ENCODE data around the gene STYK1.
"Not testable (repeated sequence)": the region's sequence is repeated elsewhere in the genome, so short reads cannot be mapped to it uniquely, and the experiment has no call there.

The STYK1 gene

DNA sequence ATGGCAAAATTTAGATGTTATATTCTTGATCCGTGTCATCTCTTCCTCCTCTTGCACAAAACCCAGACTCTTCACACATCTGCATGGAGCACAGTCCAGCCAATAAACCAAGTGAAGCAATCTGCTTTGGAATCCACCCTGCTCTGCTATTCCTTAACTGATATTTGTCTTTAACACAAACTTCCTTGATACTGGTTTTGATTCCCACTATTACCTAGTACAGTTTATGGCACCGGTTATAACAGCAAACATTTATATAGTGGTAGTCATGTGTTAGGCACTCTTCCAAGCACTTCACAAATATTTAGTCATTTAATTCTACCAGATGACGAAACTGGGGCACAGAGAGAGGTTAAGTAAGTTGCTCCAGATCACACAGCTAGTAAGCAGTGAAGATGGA, 12.5 kb downstream of the STYK1 start:
- Histone ChIP-seq H3K9me3 (ENCODE audit: control insufficient read depth, insufficient read depth, low read length) (no peaks in the 10 kb centered on the region; the same call in 1 of the 2 replicates), H3K9ac (ENCODE audit: low read depth, low read length) (no peak overlapping the region), H3K4me1 (ENCODE audit: insufficient read depth, low read length) (no peaks in the 10 kb centered on the region), H3K36me3 (ENCODE audit: insufficient read depth, low read length) (no peaks in the 10 kb centered on the region)

DNA sequence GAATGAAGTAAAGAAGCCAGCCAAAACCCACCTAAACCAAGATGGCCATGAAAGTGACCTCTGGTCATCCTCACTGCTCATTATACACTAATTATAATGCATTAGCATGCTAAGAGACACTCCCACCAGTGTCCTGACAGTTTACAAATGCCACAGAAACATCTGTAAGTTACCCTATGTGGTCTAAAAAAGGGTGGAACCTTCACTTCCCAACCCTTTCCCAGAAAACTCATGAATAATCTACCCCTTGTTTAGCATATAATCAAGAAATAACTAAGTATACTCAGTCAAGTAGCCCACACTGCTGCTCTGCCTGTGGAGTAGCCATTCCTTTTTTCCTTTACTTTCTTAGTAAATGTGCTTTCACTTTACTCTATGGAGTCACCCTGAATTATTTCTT, 19.8 kb downstream of the STYK1 start:
- Histone ChIP-seq H3K9me3 (ENCODE audit: control insufficient read depth, insufficient read depth, low read length) (no peaks in the 10 kb centered on the region; the same call in 1 of the 2 replicates), H3K9ac (ENCODE audit: low read depth, low read length) (no peak overlapping the region), H3K36me3 (ENCODE audit: insufficient read depth, low read length) (no peaks in the 10 kb centered on the region), H3K4me1 (ENCODE audit: insufficient read depth, low read length) (no peaks in the 10 kb centered on the region)

DNA sequence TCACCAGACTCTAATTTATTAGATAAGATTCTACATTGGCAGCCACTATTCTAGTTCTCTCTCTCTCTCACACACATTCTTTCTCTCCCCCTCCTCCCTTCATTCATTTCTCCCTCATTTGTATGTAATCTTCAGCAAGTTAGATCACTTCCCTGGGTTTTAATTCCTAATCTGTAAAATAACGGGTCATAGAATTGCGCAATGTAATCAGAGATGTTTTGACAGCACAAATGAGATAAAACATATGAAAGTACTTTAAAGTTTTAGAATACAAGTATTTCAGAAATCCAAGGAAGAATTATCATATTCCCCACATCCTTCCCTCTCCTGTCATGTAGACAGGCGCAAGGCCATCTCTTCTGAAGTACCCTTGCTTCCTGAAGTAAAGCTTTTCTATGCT, 21.7 kb downstream of the STYK1 start:
- Histone ChIP-seq H3K9me3 (ENCODE audit: control insufficient read depth, insufficient read depth, low read length) (peaks cover under 1% of the 10 kb centered on the region), H3K9ac (ENCODE audit: low read depth, low read length) (no peak overlapping the region), H3K36me3 (ENCODE audit: insufficient read depth, low read length) (no peaks in the 10 kb centered on the region), H3K4me1 (ENCODE audit: insufficient read depth, low read length) (no peaks in the 10 kb centered on the region)

DNA sequence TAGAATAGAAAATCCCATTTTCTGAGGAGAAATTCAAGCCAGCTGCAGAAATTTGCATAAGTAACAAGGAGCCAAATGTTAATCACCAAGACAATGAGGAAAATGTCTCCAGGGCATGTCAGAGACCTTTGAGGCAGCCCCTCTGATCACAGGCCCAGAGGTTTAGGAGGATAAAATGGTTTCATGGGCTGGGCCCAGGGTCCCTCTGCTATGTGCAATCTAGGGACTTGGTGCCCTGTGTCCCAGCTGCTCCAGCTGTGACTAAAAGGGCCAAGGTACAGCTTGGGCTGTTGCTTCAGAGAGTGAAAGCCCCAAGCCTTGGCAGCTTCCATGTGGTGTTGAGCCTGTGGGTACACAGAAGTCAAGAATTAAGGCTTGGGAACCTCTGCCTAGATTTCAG, 27.3 kb downstream of the STYK1 start:
- H3K9ac ChIP-seq (ENCODE audit: low read depth, low read length); H3K36me3 ChIP-seq (ENCODE audit: insufficient read depth, low read length); H3K4me1 ChIP-seq (ENCODE audit: insufficient read depth, low read length): not testable (repeated sequence)
- H3K9me3 ChIP-seq (ENCODE audit: control insufficient read depth, insufficient read depth, low read length) = peaks cover 10% of the 10 kb centered on the region

DNA sequence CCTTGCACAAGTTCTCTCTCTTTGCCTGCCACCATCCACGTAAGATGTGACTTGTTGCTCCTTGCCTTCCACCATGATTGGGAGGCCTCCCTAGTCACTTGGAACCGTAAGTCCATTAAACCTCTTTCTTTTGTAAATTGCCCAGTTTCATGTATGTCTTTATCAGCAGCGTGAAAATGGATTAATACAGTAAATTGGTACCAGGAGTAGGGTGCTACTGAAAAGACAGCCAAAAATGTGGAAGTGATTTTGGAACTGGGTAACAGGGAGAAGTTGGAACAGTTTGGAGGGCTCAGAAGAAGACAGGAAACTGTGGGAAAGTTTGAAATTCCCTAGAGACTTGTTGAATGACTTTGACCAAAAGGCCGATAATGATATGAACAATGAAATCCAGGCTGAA, 27.9 kb downstream of the STYK1 start:
- no peaks in the 10 kb centered on the region for H3K36me3 ChIP-seq (ENCODE audit: insufficient read depth, low read length)
- no peak overlapping the region for H3K9ac ChIP-seq (ENCODE audit: low read depth, low read length)
- H3K9me3 ChIP-seq (ENCODE audit: control insufficient read depth, insufficient read depth, low read length) = peaks cover 10% of the 10 kb centered on the region
- no peaks in the 10 kb centered on the region for H3K4me1 ChIP-seq (ENCODE audit: insufficient read depth, low read length)

DNA sequence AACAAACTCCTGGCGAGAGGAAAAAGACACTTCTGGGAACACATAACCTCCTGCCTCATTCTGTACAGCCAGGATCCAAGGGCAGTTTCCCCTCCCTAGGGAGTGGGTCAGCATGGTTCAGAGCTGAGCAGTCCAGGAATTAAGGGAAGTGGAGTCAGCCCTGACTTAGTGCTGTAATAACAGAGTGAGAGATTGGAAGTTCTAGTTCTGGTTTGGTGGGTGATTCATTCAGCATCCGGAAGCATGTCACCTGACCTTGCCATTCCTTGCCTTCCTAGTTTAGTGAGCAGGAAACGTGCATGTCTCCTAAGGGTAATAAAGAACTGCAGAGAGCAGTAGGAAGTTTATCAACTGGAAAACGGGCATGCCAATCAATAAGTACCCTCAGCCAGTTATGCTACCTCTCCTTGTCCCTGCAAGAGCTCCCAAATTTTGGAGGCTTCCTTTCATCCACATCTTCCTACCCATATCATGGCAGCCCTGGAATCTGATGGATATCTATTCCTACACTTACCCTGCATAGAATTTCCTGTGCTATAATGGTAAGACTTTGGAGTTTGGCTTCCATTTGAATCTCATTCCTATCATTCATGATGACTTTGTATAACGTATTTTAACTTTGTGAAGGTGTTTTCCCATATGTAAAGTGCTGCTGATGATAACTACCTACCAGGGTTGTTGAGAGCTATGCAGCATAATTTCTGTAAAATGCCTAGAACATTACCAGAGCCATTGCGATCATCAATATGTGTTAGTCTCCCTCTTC, 31.9 kb downstream of the STYK1 start:
- no peaks in the 10 kb centered on the region for H3K4me1 ChIP-seq (ENCODE audit: insufficient read depth, low read length)
- no peaks in the 10 kb centered on the region for H3K36me3 ChIP-seq (ENCODE audit: insufficient read depth, low read length)
- no peak overlapping the region for H3K9ac ChIP-seq (ENCODE audit: low read depth, low read length)
- peaks cover 7% of the 10 kb centered on the region for H3K9me3 ChIP-seq (ENCODE audit: control insufficient read depth, insufficient read depth, low read length)

DNA sequence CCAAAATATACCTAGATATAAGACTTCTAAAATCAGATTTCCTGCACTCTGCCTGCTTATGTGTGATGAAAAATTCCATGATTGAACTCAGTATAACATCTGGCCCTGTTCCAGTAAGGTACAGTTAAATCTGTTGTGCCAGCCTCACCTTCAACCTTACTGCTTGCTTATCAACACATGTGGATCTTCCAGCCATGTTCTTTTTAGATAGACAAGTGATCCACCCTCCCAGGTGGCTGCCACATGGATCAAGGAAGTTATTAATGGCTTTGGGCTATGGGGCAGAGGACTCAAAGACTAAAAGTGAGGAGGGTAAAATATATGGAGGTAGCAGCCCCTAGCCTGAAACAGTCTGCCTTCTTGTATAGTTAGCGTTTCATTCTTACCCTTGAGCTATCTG, 35.1 kb downstream of the STYK1 start:
- Histone ChIP-seq H3K9me3 (ENCODE audit: control insufficient read depth, insufficient read depth, low read length) (no peaks in the 10 kb centered on the region), H3K9ac (ENCODE audit: low read depth, low read length) (no peak overlapping the region), H3K36me3 (ENCODE audit: insufficient read depth, low read length) (no peaks in the 10 kb centered on the region), H3K4me1 (ENCODE audit: insufficient read depth, low read length) (no peaks in the 10 kb centered on the region)

DNA sequence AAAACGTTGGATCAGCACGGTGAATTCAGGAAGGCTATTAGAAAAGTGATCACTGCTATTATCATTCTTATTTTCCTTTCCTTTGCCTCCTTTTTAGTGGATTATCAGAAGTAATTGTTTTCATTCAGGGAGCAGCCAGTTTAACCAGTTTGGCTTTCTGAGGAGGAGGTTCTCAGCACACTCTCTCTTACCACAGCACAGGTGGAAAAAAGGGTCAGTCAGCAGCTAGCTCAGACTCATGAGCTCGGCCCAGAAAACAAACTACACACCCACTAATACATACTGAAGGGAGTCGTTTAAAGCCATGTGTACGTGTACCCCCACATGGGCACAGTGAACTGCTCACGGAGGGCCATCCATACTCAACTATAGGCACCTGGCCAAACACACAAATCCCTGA, 37.2 kb downstream of the STYK1 start:
- Histone ChIP-seq H3K36me3 (ENCODE audit: insufficient read depth, low read length) (no peaks in the 10 kb centered on the region), H3K9ac (ENCODE audit: low read depth, low read length) (no peak overlapping the region), H3K9me3 (ENCODE audit: control insufficient read depth, insufficient read depth, low read length) (no peaks in the 10 kb centered on the region), H3K4me1 (ENCODE audit: insufficient read depth, low read length) (no peaks in the 10 kb centered on the region)

DNA sequence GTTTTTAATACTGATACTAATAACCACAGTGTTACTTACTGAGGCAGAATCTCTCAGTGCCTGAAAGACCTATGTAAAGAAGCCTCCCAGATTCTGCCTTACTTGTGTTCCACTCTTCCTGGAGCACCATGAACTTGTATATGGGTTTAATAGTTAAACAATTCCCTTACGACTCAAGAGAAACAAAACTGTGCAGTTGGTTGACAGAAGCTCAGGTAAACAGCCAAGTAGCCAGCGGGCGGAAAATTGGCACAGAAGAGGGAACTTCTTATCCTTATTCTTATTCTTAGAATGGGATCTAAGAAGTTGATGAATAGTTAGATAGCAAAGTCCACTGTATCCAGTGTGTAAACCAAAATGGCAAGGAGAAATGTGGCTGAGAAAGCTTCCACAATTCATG, 37.7 kb downstream of the STYK1 start:
- no peaks in the 10 kb centered on the region for H3K4me1 ChIP-seq (ENCODE audit: insufficient read depth, low read length)
- no peaks in the 10 kb centered on the region for H3K36me3 ChIP-seq (ENCODE audit: insufficient read depth, low read length)
- no peaks in the 10 kb centered on the region for H3K9me3 ChIP-seq (ENCODE audit: control insufficient read depth, insufficient read depth, low read length)
- H3K9ac ChIP-seq (ENCODE audit: low read depth, low read length) = no peak overlapping the region

DNA sequence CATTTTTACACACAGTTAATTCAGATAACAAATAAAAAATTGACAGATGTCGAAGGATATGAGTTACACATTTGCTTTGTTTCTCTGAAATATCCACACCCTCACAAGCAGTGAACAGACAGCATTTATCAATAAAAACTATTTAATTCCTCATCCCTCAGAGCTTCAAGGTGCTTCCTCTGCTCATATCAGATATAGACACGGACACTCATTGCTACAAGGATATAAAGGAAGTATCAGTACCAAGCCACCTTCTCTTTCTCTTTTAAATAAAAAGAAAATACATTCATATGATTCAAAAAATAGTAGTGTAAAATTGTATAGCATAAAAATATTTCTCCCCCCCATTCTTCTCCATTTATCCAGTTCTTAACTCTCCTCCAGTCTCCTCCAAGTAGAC, 38.5 kb downstream of the STYK1 start:
- Histone ChIP-seq H3K9me3 (ENCODE audit: control insufficient read depth, insufficient read depth, low read length) (no peaks in the 10 kb centered on the region), H3K9ac (ENCODE audit: low read depth, low read length) (no peak overlapping the region), H3K4me1 (ENCODE audit: insufficient read depth, low read length) (no peaks in the 10 kb centered on the region), H3K36me3 (ENCODE audit: insufficient read depth, low read length) (no peaks in the 10 kb centered on the region)

DNA sequence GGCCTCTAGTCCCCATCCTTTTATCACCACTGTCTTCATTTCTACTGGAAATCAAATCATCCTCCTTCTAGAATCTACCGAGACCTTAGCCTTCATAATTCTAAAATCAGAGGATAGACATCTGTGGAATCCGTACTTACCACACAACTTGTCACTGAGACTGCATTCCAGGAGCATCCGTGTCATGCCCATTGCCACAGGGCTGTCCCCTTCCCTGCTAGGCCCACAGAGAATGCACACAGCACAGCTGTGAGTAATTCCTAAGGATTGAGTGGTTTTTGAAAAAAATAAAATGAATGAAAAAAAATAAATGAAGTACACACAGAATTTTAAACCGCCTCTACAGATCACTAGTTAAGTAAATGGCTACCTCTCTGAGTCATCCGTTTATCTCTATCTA, 39.4 kb downstream of the STYK1 start:
- no peaks in the 10 kb centered on the region for H3K36me3 ChIP-seq (ENCODE audit: insufficient read depth, low read length)
- no peak overlapping the region for H3K9ac ChIP-seq (ENCODE audit: low read depth, low read length)
- H3K9me3 ChIP-seq (ENCODE audit: control insufficient read depth, insufficient read depth, low read length) = no peaks in the 10 kb centered on the region
- no peaks in the 10 kb centered on the region for H3K4me1 ChIP-seq (ENCODE audit: insufficient read depth, low read length)

DNA sequence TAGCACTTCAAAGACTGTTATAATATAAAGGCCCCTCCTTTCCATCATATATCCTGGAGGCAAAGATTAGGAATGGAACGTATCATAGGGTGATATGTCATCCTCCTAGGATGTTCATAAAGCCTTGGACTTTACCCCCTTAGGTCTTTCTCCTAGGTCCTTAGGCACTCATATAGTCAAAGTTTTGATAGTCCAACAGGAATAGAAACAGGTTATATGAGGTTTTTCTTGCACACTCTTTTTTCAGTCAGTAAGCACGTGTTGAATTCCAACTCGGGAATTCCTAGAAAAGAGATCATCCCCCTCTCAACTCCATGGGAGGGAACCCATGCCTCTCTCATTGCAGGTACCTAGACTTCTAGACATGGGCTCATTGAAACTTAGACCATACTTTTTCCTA, 40.3 kb downstream of the STYK1 start:
- Histone ChIP-seq H3K9me3 (ENCODE audit: control insufficient read depth, insufficient read depth, low read length) (no peaks in the 10 kb centered on the region), H3K36me3 (ENCODE audit: insufficient read depth, low read length) (no peaks in the 10 kb centered on the region), H3K9ac (ENCODE audit: low read depth, low read length) (no peak overlapping the region), H3K4me1 (ENCODE audit: insufficient read depth, low read length) (no peaks in the 10 kb centered on the region; the same call in 1 of the 2 replicates)

DNA sequence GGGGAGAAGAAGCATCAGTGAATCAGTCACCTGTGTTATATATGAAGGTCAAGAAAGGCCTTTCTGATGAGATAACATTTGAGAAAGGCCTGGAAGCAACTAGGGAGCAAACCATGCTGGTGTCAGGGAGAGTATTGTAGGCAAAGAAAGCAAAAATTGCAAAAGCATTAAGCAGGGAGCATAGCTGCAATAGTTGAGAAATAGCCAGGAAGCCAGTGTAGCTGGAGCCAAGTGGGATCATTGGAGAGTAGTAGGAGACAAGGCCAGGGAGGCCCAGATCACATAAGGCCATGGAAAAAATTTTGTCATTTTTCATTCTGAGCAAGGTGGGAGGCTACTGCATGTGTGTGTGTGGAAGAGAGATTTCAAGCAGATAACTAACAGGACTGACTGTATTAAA, 41.6 kb downstream of the STYK1 start:
- no peaks in the 10 kb centered on the region for H3K9me3 ChIP-seq (ENCODE audit: control insufficient read depth, insufficient read depth, low read length)
- H3K9ac ChIP-seq (ENCODE audit: low read depth, low read length) = no peak overlapping the region
- no peaks in the 10 kb centered on the region; the same call in 1 of the 2 replicates for H3K4me1 ChIP-seq (ENCODE audit: insufficient read depth, low read length)
- no peaks in the 10 kb centered on the region for H3K36me3 ChIP-seq (ENCODE audit: insufficient read depth, low read length)

DNA sequence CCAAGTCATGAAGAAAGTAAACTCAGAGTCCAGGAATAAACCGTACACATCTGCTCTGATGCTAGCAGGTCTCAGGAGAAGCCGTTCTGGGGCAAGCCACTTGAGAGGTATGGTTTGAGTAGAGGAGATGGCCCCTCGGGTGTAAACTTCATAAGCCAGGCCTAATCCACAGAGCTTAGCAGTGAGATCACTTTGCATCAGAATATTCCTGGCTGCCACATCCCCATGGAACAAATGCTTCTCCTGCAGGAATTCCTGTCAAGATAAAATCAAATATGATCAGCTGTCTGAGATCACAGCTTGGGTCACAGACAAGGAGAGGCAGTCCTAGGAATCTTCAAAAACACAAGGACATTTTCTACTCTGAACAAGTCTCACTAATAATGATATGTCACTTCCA, 49.2 kb downstream of the STYK1 start:
- no peak overlapping the region for H3K9ac ChIP-seq (ENCODE audit: low read depth, low read length)
- no peaks in the 10 kb centered on the region for H3K36me3 ChIP-seq (ENCODE audit: insufficient read depth, low read length)
- H3K9me3 ChIP-seq (ENCODE audit: control insufficient read depth, insufficient read depth, low read length) = no peaks in the 10 kb centered on the region
- no peaks in the 10 kb centered on the region; the same call in 1 of the 2 replicates for H3K4me1 ChIP-seq (ENCODE audit: insufficient read depth, low read length)

DNA sequence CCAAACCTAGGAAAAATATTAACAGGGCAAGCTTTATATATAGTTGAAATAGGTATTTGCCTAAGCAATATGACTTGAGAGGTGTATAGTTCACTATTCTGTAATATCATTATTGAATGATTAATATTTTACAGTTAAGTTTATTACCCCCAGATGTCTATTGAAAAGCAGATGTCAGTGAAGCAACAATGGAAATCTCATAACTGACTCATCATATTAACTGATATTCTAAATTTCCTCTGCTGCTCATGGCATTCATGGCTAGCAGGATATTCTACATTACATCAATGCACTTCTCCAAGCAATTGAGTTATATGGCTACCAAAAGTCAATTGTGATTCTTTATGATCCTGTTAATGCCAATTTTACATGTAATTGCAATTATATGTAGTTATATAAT, 50.7 kb downstream of the STYK1 start:
- Histone ChIP-seq H3K9ac (ENCODE audit: low read depth, low read length) (no peak overlapping the region), H3K36me3 (ENCODE audit: insufficient read depth, low read length) (no peaks in the 10 kb centered on the region), H3K4me1 (ENCODE audit: insufficient read depth, low read length) (no peaks in the 10 kb centered on the region), H3K9me3 (ENCODE audit: control insufficient read depth, insufficient read depth, low read length) (no peaks in the 10 kb centered on the region)
